Mononuclear cell (primary cell): ENCODE data around the gene SLC15A4. TPM values are rescaled to one million over a fixed set of nuclear protein-coding genes. Genes with fewer than 3 reads are reported as not detected.

Source experiments
- H3K27me3 ChIP-seq: 2 replicates; pipeline ENCODE4 v1.6.0; 2011; ENCODE audit warnings: low read length, control low read depth; ENCODE audit not compliant: insufficient read depth
- H3K4me1 ChIP-seq: 2 replicates; pipeline ENCODE4 v1.5.1; 2011; ENCODE audit warnings: mild to moderate bottlenecking, low read length, control low read depth; ENCODE audit not compliant: insufficient read depth
- H3K4me3 ChIP-seq: 2 replicates; pipeline ENCODE4 v1.5.1; 2011; ENCODE audit warnings: mild to moderate bottlenecking, low read length, moderate library complexity
- H3K9me3 ChIP-seq: 2 replicates; pipeline ENCODE4 v1.5.1; 2011; ENCODE audit warnings: low read depth, mild to moderate bottlenecking, control low read depth, low read length
- total RNA-seq: library from RNA; depleted of rRNA; stranded (reverse); fragments of >200 nt; gene quantifications from one replicate; pipeline ENCODE4 v1.2.3, GENCODE V29; 2012

Gene SLC15A4
- total RNA-seq, 1 donor: 59.2 TPM

GRCh38 chr12:128779901-128780300 is 43.9 kb downstream of the SLC15A4 start:
- Histone ChIP-seq H3K4me1 (peaks cover 20% of the 10 kb centered on the region), H3K9me3 (no peaks in the 10 kb centered on the region), H3K4me3 (no peak overlapping the region), H3K27me3 (no peaks in the 10 kb centered on the region)

GRCh38 chr12:128772249-128772648 is 51.5 kb downstream of the SLC15A4 start:
- Histone ChIP-seq H3K4me1 (peaks cover 16% of the 10 kb centered on the region), H3K27me3 (no peaks in the 10 kb centered on the region), H3K4me3 (no peak overlapping the region), H3K9me3 (no peaks in the 10 kb centered on the region)

- Histone ChIP-seq H3K4me3 (no peak overlapping the region), H3K9me3 (no peaks in the 10 kb centered on the region), H3K4me1 (peaks cover 16% of the 10 kb centered on the region), H3K27me3 (no peaks in the 10 kb centered on the region)
Measured at GRCh38 chr12:128771681-128772080, 52.1 kb downstream of the SLC15A4 start.

- Histone ChIP-seq H3K4me1 (peaks cover 9% of the 10 kb centered on the region), H3K4me3 (no peak overlapping the region), H3K9me3 (no peaks in the 10 kb centered on the region), H3K27me3 (no peaks in the 10 kb centered on the region)
Measured at GRCh38 chr12:128767518-128767917, 56.2 kb downstream of the SLC15A4 start.

GRCh38 chr12:128766738-128767501 is 56.8 kb downstream of the SLC15A4 start:
- peaks cover 3% of the 10 kb centered on the region for H3K4me1 ChIP-seq
- H3K27me3 ChIP-seq: no peaks in the 10 kb centered on the region
- no peak overlapping the region for H3K4me3 ChIP-seq
- no peaks in the 10 kb centered on the region for H3K9me3 ChIP-seq

GRCh38 chr12:128763395-128763794 is 60.4 kb downstream of the SLC15A4 start:
- no peaks in the 10 kb centered on the region for H3K4me1 ChIP-seq
- H3K4me3 ChIP-seq: no peak overlapping the region
- no peaks in the 10 kb centered on the region for H3K9me3 ChIP-seq
- H3K27me3 ChIP-seq: no peaks in the 10 kb centered on the region

GRCh38 chr12:128761379-128761790 is 62.4 kb downstream of the SLC15A4 start:
- no peak overlapping the region for H3K4me3 ChIP-seq
- H3K4me1 ChIP-seq: no peaks in the 10 kb centered on the region
- H3K27me3 ChIP-seq: no peaks in the 10 kb centered on the region
- H3K9me3 ChIP-seq: no peaks in the 10 kb centered on the region

GRCh38 chr12:128755566-128755965 is 68.2 kb downstream of the SLC15A4 start:
- no peaks in the 10 kb centered on the region for H3K4me1 ChIP-seq
- no peaks in the 10 kb centered on the region for H3K27me3 ChIP-seq
- H3K4me3 ChIP-seq: no peak overlapping the region
- no peaks in the 10 kb centered on the region for H3K9me3 ChIP-seq

- Histone ChIP-seq H3K27me3 (no peaks in the 10 kb centered on the region), H3K4me3 (no peak overlapping the region), H3K4me1 (no peaks in the 10 kb centered on the region), H3K9me3 (no peaks in the 10 kb centered on the region)
Measured at GRCh38 chr12:128754275-128754674, 69.5 kb downstream of the SLC15A4 start.

GRCh38 chr12:128753438-128753837 is 70.3 kb downstream of the SLC15A4 start:
- Histone ChIP-seq H3K4me1 (no peaks in the 10 kb centered on the region), H3K9me3 (no peaks in the 10 kb centered on the region), H3K27me3 (no peaks in the 10 kb centered on the region), H3K4me3 (no peak overlapping the region)

- Histone ChIP-seq H3K4me1 (peaks cover 8% of the 10 kb centered on the region), H3K9me3 (no peaks in the 10 kb centered on the region), H3K4me3 (no peak overlapping the region), H3K27me3 (no peaks in the 10 kb centered on the region)
Measured at GRCh38 chr12:128752386-128752785, 71.4 kb downstream of the SLC15A4 start.

- H3K4me1 ChIP-seq: peaks cover 29% of the 10 kb centered on the region
- no peaks in the 10 kb centered on the region for H3K27me3 ChIP-seq
- no peak overlapping the region for H3K4me3 ChIP-seq
- H3K9me3 ChIP-seq: no peaks in the 10 kb centered on the region
Measured at GRCh38 chr12:128747441-128747840, 76.3 kb downstream of the SLC15A4 start.

GRCh38 chr12:128745772-128746689 is 77.7 kb downstream of the SLC15A4 start:
- H3K27me3 ChIP-seq: no peaks in the 10 kb centered on the region
- no peak overlapping the region for H3K4me3 ChIP-seq
- H3K4me1 ChIP-seq: peaks cover 29% of the 10 kb centered on the region
- H3K9me3 ChIP-seq: no peaks in the 10 kb centered on the region

- H3K9me3 ChIP-seq: no peaks in the 10 kb centered on the region
- H3K27me3 ChIP-seq: no peaks in the 10 kb centered on the region
- no peak overlapping the region for H3K4me3 ChIP-seq
- peaks cover 29% of the 10 kb centered on the region for H3K4me1 ChIP-seq
Measured at GRCh38 chr12:128743916-128744315, 79.8 kb downstream of the SLC15A4 start.
